RWPE1 (cell line): ENCODE data around the gene ODF4.
A peak's percentile ranks its signal among the peaks of the same experiment; 100 is the strongest.
"Not testable (repeated sequence)": the region's sequence is repeated elsewhere in the genome, so short reads cannot be mapped to it uniquely, and the experiment has no call there.

Experiments used
- CTCF ChIA-PET: fragments of 350-600 bp; sonication (Branson Sonifier 250); formaldehyde crosslinking; extraction: SDS; loops from one replicate; lab custom pipeline; 2021; lab: Yijun Ruan, JAX
- POLR2A ChIA-PET: fragments of 400-600 bp; formaldehyde crosslinking; extraction: SDS; loops from one replicate; lab custom pipeline; 2020; ENCODE audit warnings: antibody characterized with exemption; ENCODE audit not compliant: low non-redundant PET; lab: Yijun Ruan, JAX
- DNase-seq: peaks from one replicate; pipeline ENCODE4 v3.0.0; 2012; ENCODE audit warnings: low spot score
- H3K27ac ChIP-seq: fragments of 450-650 bp; 2 replicates; pipeline ENCODE4 v1.5.1; 2017
- TF ChIP-seq, protein P1 (sequence below): fragments of 450-650 bp; conservative IDR thresholded peaks from 2 replicates; pipeline ENCODE4 v1.5.1; 2017; ENCODE audit warnings: low read depth, mild to moderate bottlenecking

The ODF4 gene

GRCh38 chr17:8387914-8388651 lies 48.4 kb downstream of the ODF4 start:
- H3K27ac ChIP-seq, result no peak overlapping the region
- TF ChIP-seq, protein P1, sequence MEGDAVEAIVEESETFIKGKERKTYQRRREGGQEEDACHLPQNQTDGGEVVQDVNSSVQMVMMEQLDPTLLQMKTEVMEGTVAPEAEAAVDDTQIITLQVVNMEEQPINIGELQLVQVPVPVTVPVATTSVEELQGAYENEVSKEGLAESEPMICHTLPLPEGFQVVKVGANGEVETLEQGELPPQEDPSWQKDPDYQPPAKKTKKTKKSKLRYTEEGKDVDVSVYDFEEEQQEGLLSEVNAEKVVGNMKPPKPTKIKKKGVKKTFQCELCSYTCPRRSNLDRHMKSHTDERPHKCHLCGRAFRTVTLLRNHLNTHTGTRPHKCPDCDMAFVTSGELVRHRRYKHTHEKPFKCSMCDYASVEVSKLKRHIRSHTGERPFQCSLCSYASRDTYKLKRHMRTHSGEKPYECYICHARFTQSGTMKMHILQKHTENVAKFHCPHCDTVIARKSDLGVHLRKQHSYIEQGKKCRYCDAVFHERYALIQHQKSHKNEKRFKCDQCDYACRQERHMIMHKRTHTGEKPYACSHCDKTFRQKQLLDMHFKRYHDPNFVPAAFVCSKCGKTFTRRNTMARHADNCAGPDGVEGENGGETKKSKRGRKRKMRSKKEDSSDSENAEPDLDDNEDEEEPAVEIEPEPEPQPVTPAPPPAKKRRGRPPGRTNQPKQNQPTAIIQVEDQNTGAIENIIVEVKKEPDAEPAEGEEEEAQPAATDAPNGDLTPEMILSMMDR, result no peak
- no peak for DNase-seq
- POLR2A ChIA-PET, result no interaction called here
- CTCF ChIA-PET, result interaction anchor here (0.5 kb wide), 1 partner anchor 346 kb away, joined by 3 read pairs; no protein-coding TSS in a partner anchor

DNA sequence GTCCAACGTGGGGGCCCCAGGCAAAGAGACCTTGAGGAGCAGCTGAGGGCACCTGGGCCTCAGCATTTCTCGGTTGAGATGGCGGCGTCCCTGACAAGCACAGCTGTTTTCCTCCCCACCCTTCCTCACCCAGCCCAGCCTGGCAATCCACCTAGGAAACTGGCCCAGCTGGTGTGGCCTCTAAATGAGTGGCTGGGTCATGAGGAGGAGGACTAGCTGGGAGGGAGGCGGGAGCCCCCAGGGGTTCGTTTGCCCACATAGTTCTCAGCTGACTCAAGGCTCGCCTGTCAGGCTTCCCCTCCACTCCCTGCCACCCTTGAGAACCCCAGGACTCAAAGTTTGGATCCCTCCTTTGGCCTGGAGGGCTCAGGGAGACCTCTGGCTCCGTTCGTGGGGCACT lies 52.1 kb downstream of the ODF4 start:
- POLR2A ChIA-PET, result no interaction called here
- TF ChIP-seq, protein P1, result no peak
- CTCF ChIA-PET, result interaction anchor here (0.7 to 0.9 kb wide), 2 partner anchors 9 to 18 kb away, joined by 3 read pairs; no protein-coding TSS in a partner anchor
- H3K27ac ChIP-seq, result no peak overlapping the region
- DNase-seq, result peak; percentile 42

DNA sequence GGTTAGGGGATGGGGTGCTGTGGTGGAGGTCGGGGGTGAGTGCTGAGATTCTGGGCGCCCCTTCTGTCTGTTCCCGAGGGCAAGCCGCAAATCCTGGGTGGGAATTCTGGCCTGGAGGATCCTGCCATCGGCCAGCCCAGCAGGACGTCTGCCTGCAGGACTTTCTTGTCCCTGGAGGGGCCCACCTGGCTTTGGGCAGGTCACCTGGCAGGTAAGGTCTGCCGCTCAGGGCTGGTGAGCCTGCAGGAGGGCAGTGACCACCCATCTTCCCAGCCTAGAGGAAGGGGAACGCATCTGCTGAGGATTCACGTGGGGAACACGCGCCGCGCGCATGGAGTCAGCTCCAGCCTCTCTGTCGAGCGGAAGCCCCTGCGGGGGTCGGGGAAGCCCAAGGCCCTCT lies 52.6 kb downstream of the ODF4 start:
- ChIA-PET CTCF (interaction anchor here (0.6 to 0.9 kb wide), 2 partner anchors 18 to 1159 kb away, joined by 3 read pairs; no protein-coding TSS in a partner anchor), POLR2A (no interaction called here)

DNA sequence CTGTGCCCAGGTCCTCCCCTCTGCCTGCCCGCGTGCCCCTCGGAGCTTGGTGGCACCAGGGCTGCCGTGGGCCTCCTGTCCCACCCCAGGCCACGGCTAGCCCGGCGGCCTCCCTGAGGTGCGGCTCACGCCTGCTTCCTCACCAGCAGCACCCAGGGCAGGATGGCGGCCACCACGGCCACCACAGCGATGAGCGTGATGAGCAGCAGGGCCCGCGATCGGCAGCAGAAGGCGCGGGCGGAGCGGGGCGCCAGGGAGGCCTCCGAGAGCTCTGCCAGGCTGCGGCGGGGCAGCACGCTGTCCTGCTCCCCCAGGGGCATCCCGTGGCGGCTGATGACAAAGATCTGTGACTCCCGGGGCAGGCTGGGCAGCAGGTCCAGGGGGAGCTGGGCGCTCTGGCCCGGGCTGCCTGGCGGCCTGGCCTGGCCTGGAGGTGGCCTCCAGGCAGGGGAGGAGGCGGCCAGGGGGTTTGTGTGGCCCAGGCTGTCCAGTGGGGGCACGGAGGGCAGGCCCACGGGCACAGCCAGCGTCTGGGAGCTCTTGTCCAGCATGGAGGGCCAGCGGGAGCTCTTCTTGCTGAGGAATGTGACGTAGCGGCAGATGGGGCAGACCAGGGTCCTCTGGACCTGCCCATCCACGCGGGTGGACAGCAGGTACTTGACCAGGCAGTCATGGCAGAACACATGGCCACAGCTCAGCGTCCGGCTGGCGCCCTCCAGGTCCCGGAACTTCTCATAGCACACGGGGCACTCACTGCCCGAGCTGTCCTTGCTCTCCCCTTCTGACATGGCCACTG lies 53.2 kb downstream of the ODF4 start:
- ChIA-PET POLR2A (no interaction called here), CTCF (interaction anchor here (0.6 kb wide), 1 partner anchor 1159 kb away, joined by 3 read pairs; no protein-coding TSS in a partner anchor)
- no peak for DNase-seq
- TF ChIP-seq, protein P1, result no peak
- no peak overlapping the region for H3K27ac ChIP-seq

More for the DNA sequence above, 52.6 kb downstream of the ODF4 start:
- no peak overlapping the region for H3K27ac ChIP-seq
- DNase-seq, result no peak
- TF ChIP-seq, protein P1, result no peak

- ChIA-PET CTCF (no interaction called here), POLR2A (interaction anchor here (0.8 kb wide), 1 partner anchor 71 kb away, joined by 5 read pairs; no protein-coding TSS in a partner anchor)
- TF ChIP-seq, protein P1, result no peak
- H3K27ac ChIP-seq, result no peak overlapping the region
- DNase-seq, result no peak
These were observed 54.0 kb downstream of the ODF4 start for GRCh38 chr17:8393470-8394231.

- POLR2A ChIA-PET, result interaction anchor here (0.6 kb wide), 2 partner anchors 17 to 19 kb away, joined by 3 read pairs; no protein-coding TSS in a partner anchor
- DNase-seq, CTCF ChIA-PET, H3K27ac ChIP-seq: not testable (repeated sequence)
These were observed 54.9 kb downstream of the ODF4 start for GRCh38 chr17:8394497-8394896.
